ENCODE results near the gene SIM1. TPM values are rescaled to one million over a fixed set of nuclear protein-coding genes. Genes with fewer than 3 reads are reported as not detected.

The SIM1 gene
- 0.02 TPM in 1 of 2 replicates, not detected in the other for total RNA-seq

GRCh38 chr6:100464903-100465700, at the start of gene SIM1:
TSS of gene SIM1 (minus strand) at chr6:100464921. CDS start at chr6:100463468, 1,453 bp downstream.
- intact Hi-C loops (cut with micrococcal nuclease), result loop anchor here (1.0 kb wide), 1 partner anchor 10 kb away; no protein-coding TSS in a partner anchor
- no peak for DNase-seq (ENCODE audit: low spot score)
- peaks cover 89% of the 10 kb centered on the region for H3K27me3 Mint-ChIP-seq (ENCODE audit: low read depth)
- peaks cover 28% of the 10 kb centered on the region for H3K9me3 Mint-ChIP-seq
- peaks cover 25% of the 10 kb centered on the region for H3K4me1 Mint-ChIP-seq (ENCODE audit: low read depth)
- H3K36me3 Mint-ChIP-seq (ENCODE audit: low read depth), result peaks cover 19% of the 10 kb centered on the region
- H3K4me3 Mint-ChIP-seq (ENCODE audit: low read depth), result no peak within 1 kb of the TSS
- H3K27ac Mint-ChIP-seq, result no peak within 1 kb of the TSS

GRCh38 chr6:100512203-100512862, 47.6 kb upstream of the SIM1 start:
- H3K27ac Mint-ChIP-seq, result no peak overlapping the region
- H3K9me3 Mint-ChIP-seq, result no peaks in the 10 kb centered on the region
- no peak overlapping the region for H3K4me3 Mint-ChIP-seq (ENCODE audit: low read depth)
- no peaks in the 10 kb centered on the region for H3K27me3 Mint-ChIP-seq (ENCODE audit: low read depth)
- no peak for DNase-seq (ENCODE audit: low spot score)
- intact Hi-C loops (cut with micrococcal nuclease), result no loop called here
- H3K36me3 Mint-ChIP-seq (ENCODE audit: low read depth), result peaks cover 36% of the 10 kb centered on the region
- no peaks in the 10 kb centered on the region for H3K4me1 Mint-ChIP-seq (ENCODE audit: low read depth)

GRCh38 chr6:100509101-100509500, 44.4 kb upstream of the SIM1 start:
- no peaks in the 10 kb centered on the region for H3K9me3 Mint-ChIP-seq
- DNase-seq (ENCODE audit: low spot score), result no peak
- H3K27me3 Mint-ChIP-seq (ENCODE audit: low read depth), result no peaks in the 10 kb centered on the region
- intact Hi-C loops (cut with micrococcal nuclease), result no loop called here
- H3K4me3 Mint-ChIP-seq (ENCODE audit: low read depth), result no peak overlapping the region
- H3K27ac Mint-ChIP-seq, result no peak overlapping the region
- H3K36me3 Mint-ChIP-seq (ENCODE audit: low read depth), result peaks cover 28% of the 10 kb centered on the region
- no peaks in the 10 kb centered on the region for H3K4me1 Mint-ChIP-seq (ENCODE audit: low read depth)

GRCh38 chr6:100506651-100507050, 41.9 kb upstream of the SIM1 start:
- H3K4me3 Mint-ChIP-seq (ENCODE audit: low read depth), result no peak overlapping the region
- DNase-seq (ENCODE audit: low spot score), result no peak
- H3K4me1 Mint-ChIP-seq (ENCODE audit: low read depth), result no peaks in the 10 kb centered on the region
- peaks cover 16% of the 10 kb centered on the region for H3K36me3 Mint-ChIP-seq (ENCODE audit: low read depth)
- H3K27me3 Mint-ChIP-seq (ENCODE audit: low read depth), result peaks cover 5% of the 10 kb centered on the region
- H3K27ac Mint-ChIP-seq, result no peak overlapping the region
- no peaks in the 10 kb centered on the region for H3K9me3 Mint-ChIP-seq
- intact Hi-C loops (cut with micrococcal nuclease), result no loop called here

GRCh38 chr6:100504786-100505737, 40.3 kb upstream of the SIM1 start:
- Mint-ChIP-seq H3K36me3 (ENCODE audit: low read depth) (peaks cover 6% of the 10 kb centered on the region), H3K27ac (no peak overlapping the region), H3K27me3 (ENCODE audit: low read depth) (peaks cover 7% of the 10 kb centered on the region), H3K4me3 (ENCODE audit: low read depth) (no peak overlapping the region), H3K9me3 (no peaks in the 10 kb centered on the region), H3K4me1 (ENCODE audit: low read depth) (no peaks in the 10 kb centered on the region)
- no peak for DNase-seq (ENCODE audit: low spot score)
- intact Hi-C loops (cut with micrococcal nuclease), result no loop called here

GRCh38 chr6:100503043-100503705, 38.5 kb upstream of the SIM1 start:
- no peak overlapping the region for H3K4me3 Mint-ChIP-seq (ENCODE audit: low read depth)

GRCh38 chr6:100493206-100493888, 28.6 kb upstream of the SIM1 start:
- Mint-ChIP-seq H3K4me3 (ENCODE audit: low read depth) (no peak overlapping the region), H3K27ac (no peak overlapping the region), H3K4me1 (ENCODE audit: low read depth) (no peaks in the 10 kb centered on the region), H3K36me3 (ENCODE audit: low read depth) (no peaks in the 10 kb centered on the region), H3K27me3 (ENCODE audit: low read depth) (peaks cover 44% of the 10 kb centered on the region), H3K9me3 (peaks cover 3% of the 10 kb centered on the region)
- DNase-seq (ENCODE audit: low spot score), result no peak
- intact Hi-C loops (cut with micrococcal nuclease), result no loop called here

More at GRCh38 chr6:100503043-100503705, 38.5 kb upstream of the SIM1 start:
- Mint-ChIP-seq H3K4me1 (ENCODE audit: low read depth) (no peaks in the 10 kb centered on the region), H3K36me3 (ENCODE audit: low read depth) (no peaks in the 10 kb centered on the region), H3K27ac (no peak overlapping the region), H3K27me3 (ENCODE audit: low read depth) (peaks cover 15% of the 10 kb centered on the region), H3K9me3 (peaks cover 4% of the 10 kb centered on the region)
- no peak for DNase-seq (ENCODE audit: low spot score)
- intact Hi-C loops (cut with micrococcal nuclease), result no loop called here

- Mint-ChIP-seq H3K36me3 (ENCODE audit: low read depth) (no peaks in the 10 kb centered on the region), H3K27ac (no peak overlapping the region), H3K4me3 (ENCODE audit: low read depth) (no peak overlapping the region), H3K4me1 (ENCODE audit: low read depth) (peaks cover 2% of the 10 kb centered on the region), H3K9me3 (peaks cover 3% of the 10 kb centered on the region), H3K27me3 (ENCODE audit: low read depth) (peaks cover 48% of the 10 kb centered on the region)
- no peak for DNase-seq (ENCODE audit: low spot score)
- intact Hi-C loops (cut with micrococcal nuclease), result no loop called here
These were observed 27.4 kb upstream of the SIM1 start for GRCh38 chr6:100491952-100492670.

- intact Hi-C loops (cut with micrococcal nuclease), result no loop called here
- H3K9me3 Mint-ChIP-seq, result no peaks in the 10 kb centered on the region
- no peak overlapping the region for H3K27ac Mint-ChIP-seq
- no peak overlapping the region for H3K4me3 Mint-ChIP-seq (ENCODE audit: low read depth)
- H3K27me3 Mint-ChIP-seq (ENCODE audit: low read depth), result peaks cover 50% of the 10 kb centered on the region
- peaks cover 7% of the 10 kb centered on the region for H3K4me1 Mint-ChIP-seq (ENCODE audit: low read depth)
- no peak for DNase-seq (ENCODE audit: low spot score)
- H3K36me3 Mint-ChIP-seq (ENCODE audit: low read depth), result no peaks in the 10 kb centered on the region
These were observed 25.3 kb upstream of the SIM1 start for GRCh38 chr6:100490065-100490464.

- no peak overlapping the region for H3K4me3 Mint-ChIP-seq (ENCODE audit: low read depth)
- H3K27ac Mint-ChIP-seq, result no peak overlapping the region
- intact Hi-C loops (cut with micrococcal nuclease), result no loop called here
- H3K4me1 Mint-ChIP-seq (ENCODE audit: low read depth), result peaks cover 14% of the 10 kb centered on the region
- no peak for DNase-seq (ENCODE audit: low spot score)
- peaks cover 41% of the 10 kb centered on the region for H3K27me3 Mint-ChIP-seq (ENCODE audit: low read depth)
- no peaks in the 10 kb centered on the region for H3K9me3 Mint-ChIP-seq
- H3K36me3 Mint-ChIP-seq (ENCODE audit: low read depth), result no peaks in the 10 kb centered on the region
These were observed 23.5 kb upstream of the SIM1 start for GRCh38 chr6:100488244-100488643.

GRCh38 chr6:100487638-100488037, 22.9 kb upstream of the SIM1 start:
- no peak overlapping the region for H3K27ac Mint-ChIP-seq
- H3K4me1 Mint-ChIP-seq (ENCODE audit: low read depth), result peaks cover 14% of the 10 kb centered on the region
- no peaks in the 10 kb centered on the region for H3K36me3 Mint-ChIP-seq (ENCODE audit: low read depth)
- intact Hi-C loops (cut with micrococcal nuclease), result no loop called here
- no peak overlapping the region for H3K4me3 Mint-ChIP-seq (ENCODE audit: low read depth)
- DNase-seq (ENCODE audit: low spot score), result no peak
- H3K27me3 Mint-ChIP-seq (ENCODE audit: low read depth), result peaks cover 35% of the 10 kb centered on the region
- H3K9me3 Mint-ChIP-seq, result no peaks in the 10 kb centered on the region

Measured in activated T-helper 2 cell treated with anti-CD3 and anti-CD28 coated beads, Interferon-gamma antibody, Interleukin-2, Interleukin-4, amounts not matched to agents 10 μg/mL and 5 μg/mL and 100 μg/mL, durations not matched to agents 14 hours and 24 hours and 36 hours (primary cell).